Measurements from ENCODE around the gene ZSCAN21.

The ZSCAN21 gene

DNA sequence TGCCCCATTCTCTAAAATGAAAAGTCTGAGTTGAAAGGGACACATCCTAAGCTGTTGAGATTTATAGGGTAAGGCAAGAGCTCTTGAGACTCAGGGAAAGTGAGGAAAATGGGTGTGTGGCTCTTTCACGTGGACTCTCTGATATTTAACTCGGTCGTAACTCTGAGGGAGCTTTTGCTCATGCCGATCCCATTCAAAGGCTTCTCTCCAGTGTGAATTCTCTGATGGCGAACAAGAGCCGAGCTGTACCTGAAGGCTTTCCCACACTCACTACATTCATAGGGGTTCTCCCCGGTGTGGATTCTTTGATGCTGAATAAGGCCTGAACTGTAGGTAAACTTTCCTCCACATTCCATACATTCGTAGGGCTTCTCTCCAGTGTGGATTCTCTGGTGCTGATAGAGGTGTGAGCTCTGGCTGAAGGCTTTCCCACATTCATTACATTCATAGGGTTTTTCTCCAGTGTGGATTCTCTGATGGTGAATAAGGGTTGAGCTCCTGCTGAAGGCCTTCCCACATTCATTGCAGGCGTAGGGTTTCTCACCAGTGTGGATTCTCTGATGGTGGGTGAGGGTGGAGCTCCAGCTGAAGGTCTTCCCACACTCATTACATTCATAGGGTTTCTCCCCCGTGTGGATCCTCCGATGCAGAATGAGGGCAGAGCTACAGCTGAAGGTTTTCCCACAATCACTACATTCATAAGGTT lies 21.6 kb downstream of the ZSCAN21 start:
- in situ Hi-C loops (cut with HindIII; ENCODE audit: low sequenced_read_pairs) = no loop called here
- H3K4me3 ChIP-seq (ENCODE audit: low read depth, low read length) = no peak overlapping the region
- DNase-seq (ENCODE audit: low read depth, low spot score) = no peak
- TF ChIP-seq, protein P1, sequence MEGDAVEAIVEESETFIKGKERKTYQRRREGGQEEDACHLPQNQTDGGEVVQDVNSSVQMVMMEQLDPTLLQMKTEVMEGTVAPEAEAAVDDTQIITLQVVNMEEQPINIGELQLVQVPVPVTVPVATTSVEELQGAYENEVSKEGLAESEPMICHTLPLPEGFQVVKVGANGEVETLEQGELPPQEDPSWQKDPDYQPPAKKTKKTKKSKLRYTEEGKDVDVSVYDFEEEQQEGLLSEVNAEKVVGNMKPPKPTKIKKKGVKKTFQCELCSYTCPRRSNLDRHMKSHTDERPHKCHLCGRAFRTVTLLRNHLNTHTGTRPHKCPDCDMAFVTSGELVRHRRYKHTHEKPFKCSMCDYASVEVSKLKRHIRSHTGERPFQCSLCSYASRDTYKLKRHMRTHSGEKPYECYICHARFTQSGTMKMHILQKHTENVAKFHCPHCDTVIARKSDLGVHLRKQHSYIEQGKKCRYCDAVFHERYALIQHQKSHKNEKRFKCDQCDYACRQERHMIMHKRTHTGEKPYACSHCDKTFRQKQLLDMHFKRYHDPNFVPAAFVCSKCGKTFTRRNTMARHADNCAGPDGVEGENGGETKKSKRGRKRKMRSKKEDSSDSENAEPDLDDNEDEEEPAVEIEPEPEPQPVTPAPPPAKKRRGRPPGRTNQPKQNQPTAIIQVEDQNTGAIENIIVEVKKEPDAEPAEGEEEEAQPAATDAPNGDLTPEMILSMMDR (IDR thresholded peaks at IDR 0.05; ENCODE audit: low read depth, low read length) = no peak

DNA sequence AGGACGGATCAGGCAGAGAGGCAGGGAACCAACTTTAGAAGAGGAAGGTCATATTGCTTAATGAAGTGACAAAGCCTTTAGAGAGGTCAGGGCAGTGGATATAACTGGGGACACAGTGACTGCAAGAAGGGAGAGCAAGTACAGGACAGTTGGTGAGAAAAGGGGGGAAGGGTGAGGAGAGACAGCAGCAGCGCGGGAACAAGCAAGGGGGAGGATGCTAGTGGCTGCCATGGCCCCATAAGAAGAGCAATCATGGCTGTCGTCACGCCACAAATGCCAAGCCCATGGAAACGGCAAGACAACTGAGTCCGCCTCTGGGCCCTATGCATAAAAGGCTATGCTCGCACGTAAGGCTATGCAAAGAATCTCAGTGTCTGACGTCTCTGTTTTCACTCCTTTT lies 22.9 kb downstream of the ZSCAN21 start:
- no peak for DNase-seq (ENCODE audit: low read depth, low spot score)
- TF ChIP-seq, protein P1 (IDR thresholded peaks at IDR 0.05; ENCODE audit: low read depth, low read length) = no peak
- in situ Hi-C loops (cut with HindIII; ENCODE audit: low sequenced_read_pairs) = no loop called here

DNA sequence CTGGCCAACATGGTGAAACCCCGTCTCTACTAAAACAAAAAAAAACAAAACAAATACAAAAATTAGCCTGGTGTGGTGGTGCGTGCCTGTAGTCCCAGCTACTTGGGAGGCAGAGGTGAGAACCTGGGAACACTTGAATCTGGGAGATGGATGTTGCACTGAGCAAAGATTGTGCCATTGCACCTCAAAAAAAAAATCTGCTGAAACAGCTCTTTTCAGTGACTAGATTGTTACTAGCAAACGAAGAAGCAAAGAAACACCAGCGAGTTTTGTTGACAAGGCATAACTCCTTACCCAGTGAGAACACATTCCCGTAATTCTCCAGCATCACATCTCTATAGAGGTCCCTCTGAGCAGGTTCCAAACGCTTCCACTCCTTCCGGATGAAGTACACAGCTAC lies 25.3 kb downstream of the ZSCAN21 start:
- in situ Hi-C loops (cut with HindIII; ENCODE audit: low sequenced_read_pairs) = no loop called here
- TF ChIP-seq, protein P1 (IDR thresholded peaks at IDR 0.05; ENCODE audit: low read depth, low read length) = no peak
- DNase-seq (ENCODE audit: low read depth, low spot score) = no peak
- H3K4me3 ChIP-seq (ENCODE audit: low read depth, low read length) = no peak overlapping the region

More for the DNA sequence above, 22.9 kb downstream of the ZSCAN21 start:
- no peak overlapping the region for H3K4me3 ChIP-seq (ENCODE audit: low read depth, low read length)

DNA sequence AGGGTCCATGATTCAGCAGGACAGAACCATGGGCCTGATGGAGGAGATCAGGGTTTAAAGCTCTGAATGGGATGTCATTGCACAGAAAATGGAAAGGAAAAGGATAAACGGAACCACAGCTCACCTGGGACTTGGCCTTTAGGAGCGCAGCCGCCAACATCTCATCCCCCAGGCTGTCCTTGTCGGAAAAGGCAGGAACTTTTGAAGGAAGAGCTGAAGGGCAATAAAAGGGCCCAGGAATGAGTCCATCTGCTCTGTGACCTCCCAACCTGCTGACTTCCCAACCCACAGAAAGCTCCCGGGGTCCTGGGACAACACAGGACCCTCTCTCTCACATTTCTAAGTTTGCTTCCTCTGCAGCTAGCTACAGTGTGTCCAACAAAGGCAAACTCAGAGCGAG lies 25.8 kb downstream of the ZSCAN21 start:
- DNase-seq (ENCODE audit: low read depth, low spot score) = no peak
- in situ Hi-C loops (cut with HindIII; ENCODE audit: low sequenced_read_pairs) = no loop called here
- TF ChIP-seq, protein P1 (IDR thresholded peaks at IDR 0.05; ENCODE audit: low read depth, low read length) = no peak
- no peak overlapping the region for H3K4me3 ChIP-seq (ENCODE audit: low read depth, low read length)

DNA sequence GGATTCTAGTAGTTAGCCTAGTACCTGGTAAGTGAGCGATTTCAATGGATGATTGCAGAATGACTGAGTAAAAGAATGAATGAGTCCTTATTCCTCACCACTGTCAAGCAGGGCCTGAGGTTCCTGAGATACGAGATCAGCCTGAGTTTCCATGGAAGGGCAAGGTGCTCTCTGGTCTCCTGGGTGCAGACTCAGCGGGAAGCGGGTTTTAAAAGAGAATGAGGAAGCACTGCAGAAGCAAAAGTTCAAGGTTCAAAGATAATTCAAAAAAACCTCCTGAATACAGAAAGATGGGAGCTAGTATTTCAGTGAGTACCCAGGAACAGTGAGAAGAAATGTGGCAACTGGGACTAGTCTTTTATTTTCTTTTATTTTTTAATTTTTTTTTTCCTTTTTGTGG lies 27.6 kb downstream of the ZSCAN21 start:
- DNase-seq (ENCODE audit: low read depth, low spot score) = no peak

DNA sequence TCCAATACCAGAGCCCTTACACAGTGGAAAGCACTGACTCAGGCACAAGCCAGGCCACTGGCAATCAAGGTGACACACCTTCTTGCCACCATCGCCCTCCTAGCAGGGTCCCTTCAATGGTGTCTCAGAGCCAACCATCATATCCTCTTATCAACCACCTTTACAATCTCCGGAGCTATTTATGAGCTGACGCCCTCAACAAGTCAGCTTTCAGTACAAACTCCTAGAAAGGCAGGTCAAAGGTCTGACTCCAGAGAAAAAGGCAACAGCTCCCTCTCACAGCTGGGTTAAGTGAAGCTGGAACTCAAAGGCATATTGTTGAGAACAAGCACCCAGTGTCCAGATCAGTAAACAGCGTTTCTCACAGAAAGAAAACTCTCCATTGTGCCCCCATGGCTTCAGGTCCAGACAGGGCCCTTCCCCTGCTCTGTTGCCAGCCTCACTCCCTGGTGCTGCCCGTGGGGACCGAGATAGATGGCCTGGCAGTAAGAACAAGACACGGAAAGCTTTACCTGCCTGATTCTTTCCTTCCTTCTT lies 29.5 kb downstream of the ZSCAN21 start:
- H3K4me3 ChIP-seq (ENCODE audit: low read depth, low read length) = no peak overlapping the region
- in situ Hi-C loops (cut with HindIII; ENCODE audit: low sequenced_read_pairs) = no loop called here
- TF ChIP-seq, protein P1 (IDR thresholded peaks at IDR 0.05; ENCODE audit: low read depth, low read length) = no peak
- no peak for DNase-seq (ENCODE audit: low read depth, low spot score)

More for the DNA sequence above, 27.6 kb downstream of the ZSCAN21 start:
- in situ Hi-C loops (cut with HindIII; ENCODE audit: low sequenced_read_pairs) = no loop called here
- TF ChIP-seq, protein P1 (IDR thresholded peaks at IDR 0.05; ENCODE audit: low read depth, low read length) = no peak
- H3K4me3 ChIP-seq (ENCODE audit: low read depth, low read length) = no peak overlapping the region

Measured in astrocyte of the spinal cord (primary cell).